Measurements from ENCODE around the gene ANKFY1. TPM values are rescaled to one million over a fixed set of nuclear protein-coding genes. Genes with fewer than 3 reads are reported as not detected.

Gene ANKFY1
- total RNA-seq, 2 donors from 2014 or later: 31.7 to 48.3 TPM

- no peaks in the 10 kb centered on the region for H3K9me3 Mint-ChIP-seq
- H3K27ac Mint-ChIP-seq: no peak overlapping the region
- no peak for ATAC-seq (replicated peaks)
- H3K4me1 Mint-ChIP-seq: peaks cover 4% of the 10 kb centered on the region
- H3K27me3 Mint-ChIP-seq: no peaks in the 10 kb centered on the region
- no peak overlapping the region for H3K4me3 Mint-ChIP-seq
- H3K36me3 Mint-ChIP-seq (ENCODE audit: low read depth): peaks cover 73% of the 10 kb centered on the region
Observed at GRCh38 chr17:4188076-4188475, 75.7 kb downstream of the ANKFY1 start.

GRCh38 chr17:4187076-4187475, 76.7 kb downstream of the ANKFY1 start:
- H3K4me1 Mint-ChIP-seq: peaks cover 4% of the 10 kb centered on the region
- H3K4me3 Mint-ChIP-seq: no peak overlapping the region
- H3K27ac Mint-ChIP-seq: no peak overlapping the region
- no peaks in the 10 kb centered on the region for H3K27me3 Mint-ChIP-seq
- peaks cover 83% of the 10 kb centered on the region for H3K36me3 Mint-ChIP-seq (ENCODE audit: low read depth)
- no peaks in the 10 kb centered on the region for H3K9me3 Mint-ChIP-seq
- ATAC-seq (replicated peaks): no peak

DNA sequence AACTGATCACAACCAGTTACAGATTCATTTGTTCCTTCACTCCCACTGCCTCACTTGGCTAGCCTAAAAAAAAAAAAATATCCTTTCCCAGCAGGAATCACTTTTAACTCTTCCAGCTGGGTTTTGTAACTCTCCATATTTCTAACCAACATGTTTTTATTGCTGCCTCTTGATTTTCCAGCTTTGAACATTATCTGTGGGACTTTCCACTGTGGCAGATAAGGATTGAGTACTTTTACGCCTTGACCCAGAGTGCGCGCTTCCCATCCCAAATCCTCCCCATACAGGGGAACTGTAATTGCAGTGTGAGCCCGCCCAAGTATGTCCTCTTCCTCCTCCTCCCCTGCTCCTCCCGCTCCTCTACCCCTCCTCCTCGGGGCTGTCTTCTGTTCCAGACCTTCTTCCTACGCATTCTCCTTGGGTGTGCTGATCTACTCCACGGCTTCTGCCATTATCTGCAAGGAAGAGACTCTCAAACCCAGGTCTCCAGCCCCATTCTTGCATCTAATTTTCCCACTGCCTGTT, 77.4 kb downstream of the ANKFY1 start:
- H3K27me3 Mint-ChIP-seq: no peaks in the 10 kb centered on the region
- H3K9me3 Mint-ChIP-seq: no peaks in the 10 kb centered on the region
- peaks cover 4% of the 10 kb centered on the region for H3K4me1 Mint-ChIP-seq
- no peak for ATAC-seq (replicated peaks)
- peaks cover 89% of the 10 kb centered on the region for H3K36me3 Mint-ChIP-seq (ENCODE audit: low read depth)
- no peak overlapping the region for H3K27ac Mint-ChIP-seq
- no peak overlapping the region for H3K4me3 Mint-ChIP-seq

- Mint-ChIP-seq H3K27me3 (no peaks in the 10 kb centered on the region), H3K36me3 (ENCODE audit: low read depth) (peaks cover 96% of the 10 kb centered on the region), H3K27ac (no peak overlapping the region), H3K4me1 (peaks cover 4% of the 10 kb centered on the region), H3K9me3 (no peaks in the 10 kb centered on the region), H3K4me3 (no peak overlapping the region)
- no peak for ATAC-seq (replicated peaks)
Observed at GRCh38 chr17:4185656-4186055, 78.1 kb downstream of the ANKFY1 start.

GRCh38 chr17:4184811-4185210, 79.0 kb downstream of the ANKFY1 start:
- no peak for ATAC-seq (replicated peaks)
- no peak overlapping the region for H3K27ac Mint-ChIP-seq
- peaks cover 94% of the 10 kb centered on the region for H3K36me3 Mint-ChIP-seq (ENCODE audit: low read depth)
- peaks cover 4% of the 10 kb centered on the region for H3K4me1 Mint-ChIP-seq
- no peaks in the 10 kb centered on the region for H3K27me3 Mint-ChIP-seq
- H3K9me3 Mint-ChIP-seq: no peaks in the 10 kb centered on the region
- no peak overlapping the region for H3K4me3 Mint-ChIP-seq

- Mint-ChIP-seq H3K4me3 (no peak overlapping the region), H3K27me3 (no peaks in the 10 kb centered on the region), H3K9me3 (no peaks in the 10 kb centered on the region), H3K36me3 (ENCODE audit: low read depth) (peaks cover 94% of the 10 kb centered on the region), H3K4me1 (peaks cover 13% of the 10 kb centered on the region), H3K27ac (no peak overlapping the region)
- ATAC-seq (replicated peaks): no peak
Observed at GRCh38 chr17:4182043-4182442, 81.7 kb downstream of the ANKFY1 start.

DNA sequence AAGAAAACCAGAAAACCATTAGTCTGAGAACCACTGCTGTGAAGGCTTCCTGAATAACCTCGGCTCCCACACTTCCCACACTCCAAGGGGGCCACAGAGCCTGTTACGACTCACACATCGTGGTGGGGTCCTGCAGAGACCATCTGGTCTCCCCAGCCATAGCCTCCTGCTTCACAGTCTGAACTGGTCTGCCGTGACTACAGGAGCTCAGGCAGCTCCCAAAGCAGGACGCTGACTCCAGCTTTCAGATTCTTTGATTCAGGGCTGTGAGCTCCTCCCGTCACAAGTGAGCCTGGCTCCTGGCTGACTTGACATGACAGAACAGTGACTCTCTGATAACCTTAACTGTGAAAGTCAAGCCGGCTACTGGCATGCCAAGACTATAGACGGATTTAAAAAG, 83.0 kb downstream of the ANKFY1 start:
- Mint-ChIP-seq H3K4me3 (no peak overlapping the region), H3K4me1 (peaks cover 25% of the 10 kb centered on the region), H3K27ac (no peak overlapping the region), H3K36me3 (ENCODE audit: low read depth) (peaks cover 94% of the 10 kb centered on the region), H3K9me3 (no peaks in the 10 kb centered on the region), H3K27me3 (no peaks in the 10 kb centered on the region)
- no peak for ATAC-seq (replicated peaks)

DNA sequence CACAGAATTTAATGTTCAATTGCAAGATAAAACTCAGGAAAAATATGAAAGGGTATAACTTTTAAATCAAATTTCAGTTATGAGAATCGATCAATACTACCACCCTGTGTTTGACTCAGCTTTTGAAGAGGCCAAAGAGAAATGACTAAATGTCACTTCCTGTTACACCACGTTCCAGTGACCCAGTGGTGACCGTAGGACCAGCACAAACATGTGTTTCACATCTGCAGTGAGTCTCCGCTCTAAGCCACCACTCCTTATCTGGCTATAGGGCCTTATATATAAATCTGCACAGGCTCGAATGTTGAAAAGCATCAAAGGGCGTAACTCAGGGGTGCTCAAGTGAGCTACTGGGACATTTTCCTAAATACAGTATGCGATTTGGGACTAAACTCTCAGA, 84.7 kb downstream of the ANKFY1 start:
- H3K4me3 Mint-ChIP-seq: no peak overlapping the region
- peaks cover 38% of the 10 kb centered on the region for H3K4me1 Mint-ChIP-seq
- peaks cover 99% of the 10 kb centered on the region for H3K36me3 Mint-ChIP-seq (ENCODE audit: low read depth)
- no peaks in the 10 kb centered on the region for H3K9me3 Mint-ChIP-seq
- no peak for ATAC-seq (replicated peaks)
- peak overlapping the region; percentile 52 for H3K27ac Mint-ChIP-seq
- H3K27me3 Mint-ChIP-seq: no peaks in the 10 kb centered on the region

GRCh38 chr17:4178651-4179050, 85.1 kb downstream of the ANKFY1 start:
- ATAC-seq (replicated peaks): no peak
- H3K27me3 Mint-ChIP-seq: no peaks in the 10 kb centered on the region
- H3K9me3 Mint-ChIP-seq: no peaks in the 10 kb centered on the region
- H3K36me3 Mint-ChIP-seq (ENCODE audit: low read depth): peaks cover 99% of the 10 kb centered on the region
- peaks cover 40% of the 10 kb centered on the region for H3K4me1 Mint-ChIP-seq
- H3K27ac Mint-ChIP-seq: no peak overlapping the region
- peak overlapping the region; percentile 73 for H3K4me3 Mint-ChIP-seq

GRCh38 chr17:4177806-4178205, 86.0 kb downstream of the ANKFY1 start:
- Mint-ChIP-seq H3K9me3 (no peaks in the 10 kb centered on the region), H3K4me1 (peaks cover 40% of the 10 kb centered on the region), H3K27ac (peak overlapping the region; percentile 85), H3K36me3 (ENCODE audit: low read depth) (peaks cover 99% of the 10 kb centered on the region), H3K27me3 (no peaks in the 10 kb centered on the region), H3K4me3 (peak overlapping the region; percentile 73)
- peak; percentile 14 for ATAC-seq (replicated peaks)

GRCh38 chr17:4176808-4177472, 86.8 kb downstream of the ANKFY1 start:
- Mint-ChIP-seq H3K36me3 (ENCODE audit: low read depth) (peaks cover 99% of the 10 kb centered on the region), H3K4me1 (peaks cover 40% of the 10 kb centered on the region), H3K9me3 (no peaks in the 10 kb centered on the region), H3K27ac (peak overlapping the region; percentile 85), H3K27me3 (no peaks in the 10 kb centered on the region), H3K4me3 (peak overlapping the region; percentile 73)
- peak; percentile 46 for ATAC-seq (replicated peaks)

DNA sequence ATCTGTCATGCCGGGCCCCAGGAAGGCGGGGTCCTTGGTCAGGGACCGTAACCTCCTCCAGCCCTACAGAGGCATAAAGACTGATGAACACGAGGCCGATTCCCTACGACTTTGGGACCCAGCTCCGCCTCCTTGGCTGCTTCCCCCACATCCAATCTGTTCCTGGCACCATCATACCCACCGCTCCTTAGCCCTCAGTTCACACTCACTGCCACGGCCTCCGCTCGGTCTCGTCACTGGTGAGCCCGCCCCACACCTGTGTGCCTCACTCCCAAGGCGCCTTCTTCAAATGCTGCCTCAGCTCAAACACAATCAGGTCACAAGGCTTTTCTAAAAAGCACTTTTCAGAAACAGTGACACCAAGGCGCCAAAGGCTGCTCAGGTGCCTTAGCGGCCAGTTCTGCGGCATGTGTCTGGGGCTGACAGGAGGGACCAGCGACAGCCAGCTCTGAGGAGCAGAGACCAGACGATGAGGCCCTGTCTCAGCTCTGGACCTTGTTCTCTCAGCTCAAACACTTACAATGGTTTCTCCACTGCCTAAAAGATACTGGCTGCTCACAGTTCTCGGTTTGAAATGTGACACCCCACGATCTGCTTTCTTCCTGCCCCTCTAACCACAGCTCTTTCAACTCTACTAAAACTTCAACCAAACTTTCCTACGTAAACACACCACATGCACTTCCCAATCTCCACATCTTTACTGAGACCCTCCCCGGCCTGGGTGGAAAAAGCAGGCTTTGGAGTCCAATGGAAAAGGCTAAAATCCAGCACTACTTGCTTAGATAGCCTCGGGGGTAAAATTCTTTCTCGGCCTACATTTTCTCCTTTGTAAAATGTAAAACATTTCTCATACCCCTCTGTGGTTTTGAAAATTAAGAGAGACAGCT, 87.6 kb downstream of the ANKFY1 start:
- H3K4me3 Mint-ChIP-seq: peak overlapping the region; percentile 73
- peak overlapping the region; percentile 85 for H3K27ac Mint-ChIP-seq
- H3K4me1 Mint-ChIP-seq: peaks cover 40% of the 10 kb centered on the region
- no peaks in the 10 kb centered on the region for H3K9me3 Mint-ChIP-seq
- H3K36me3 Mint-ChIP-seq (ENCODE audit: low read depth): peaks cover 99% of the 10 kb centered on the region
- peak; percentile 82 for ATAC-seq (replicated peaks)
- H3K27me3 Mint-ChIP-seq: no peaks in the 10 kb centered on the region

GRCh38 chr17:4174556-4174955, 89.2 kb downstream of the ANKFY1 start:
- ATAC-seq (replicated peaks): peak; percentile 13

DNA sequence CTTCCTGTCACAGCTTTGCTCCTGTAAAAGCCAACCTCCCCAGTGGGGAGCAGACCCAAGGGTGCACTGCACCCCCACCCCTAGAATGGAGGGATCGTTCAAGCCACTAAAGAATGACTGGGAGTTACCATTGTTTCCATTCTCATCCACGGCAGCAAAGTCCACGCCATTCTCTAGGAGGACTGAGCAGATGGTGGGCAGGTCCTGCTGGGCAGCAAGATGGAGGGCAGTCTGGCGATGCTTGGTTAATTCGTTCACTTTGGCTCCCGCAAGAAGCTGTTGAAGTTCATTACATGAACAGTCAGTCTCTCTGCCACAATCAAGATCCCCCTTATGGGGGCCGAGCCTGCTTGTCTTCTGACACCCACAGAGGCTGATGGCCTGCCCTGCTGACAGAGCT, 90.0 kb downstream of the ANKFY1 start:
- H3K4me3 Mint-ChIP-seq: peak overlapping the region; percentile 73
- H3K27ac Mint-ChIP-seq: peak overlapping the region; percentile 17
- H3K36me3 Mint-ChIP-seq (ENCODE audit: low read depth): peaks cover 100% of the 10 kb centered on the region
- H3K9me3 Mint-ChIP-seq: no peaks in the 10 kb centered on the region
- no peaks in the 10 kb centered on the region for H3K27me3 Mint-ChIP-seq
- no peak for ATAC-seq (replicated peaks)
- peaks cover 40% of the 10 kb centered on the region for H3K4me1 Mint-ChIP-seq

More at GRCh38 chr17:4174556-4174955, 89.2 kb downstream of the ANKFY1 start:
- no peaks in the 10 kb centered on the region for H3K9me3 Mint-ChIP-seq
- H3K27ac Mint-ChIP-seq: peak overlapping the region; percentile 17
- peaks cover 100% of the 10 kb centered on the region for H3K36me3 Mint-ChIP-seq (ENCODE audit: low read depth)
- no peaks in the 10 kb centered on the region for H3K27me3 Mint-ChIP-seq
- peak overlapping the region; percentile 73 for H3K4me3 Mint-ChIP-seq
- peaks cover 40% of the 10 kb centered on the region for H3K4me1 Mint-ChIP-seq

- Mint-ChIP-seq H3K4me3 (no peak overlapping the region), H3K9me3 (no peaks in the 10 kb centered on the region), H3K4me1 (peaks cover 30% of the 10 kb centered on the region), H3K27me3 (no peaks in the 10 kb centered on the region), H3K36me3 (ENCODE audit: low read depth) (peaks cover 100% of the 10 kb centered on the region), H3K27ac (no peak overlapping the region)
- no peak for ATAC-seq (replicated peaks)
Observed at GRCh38 chr17:4172356-4172755, 91.4 kb downstream of the ANKFY1 start.

Measured in activated T-helper 17 cell treated with anti-CD3 and anti-CD28 coated beads, Interleukin-2, amount 50 U/mL, for 72 hours (primary cell).